DMS153 (cell line): Measurements from ENCODE around the gene BORA.
A peak's percentile ranks its signal among the peaks of the same experiment; 100 is the strongest.
"Not testable (repeated sequence)": the region's sequence is repeated elsewhere in the genome, so short reads cannot be mapped to it uniquely, and the experiment has no call there.

Experiments used
- DNase-seq: peaks from one replicate; lab custom pipeline; 2025; lab: John Stamatoyannopoulos, UW

Gene BORA

DNA sequence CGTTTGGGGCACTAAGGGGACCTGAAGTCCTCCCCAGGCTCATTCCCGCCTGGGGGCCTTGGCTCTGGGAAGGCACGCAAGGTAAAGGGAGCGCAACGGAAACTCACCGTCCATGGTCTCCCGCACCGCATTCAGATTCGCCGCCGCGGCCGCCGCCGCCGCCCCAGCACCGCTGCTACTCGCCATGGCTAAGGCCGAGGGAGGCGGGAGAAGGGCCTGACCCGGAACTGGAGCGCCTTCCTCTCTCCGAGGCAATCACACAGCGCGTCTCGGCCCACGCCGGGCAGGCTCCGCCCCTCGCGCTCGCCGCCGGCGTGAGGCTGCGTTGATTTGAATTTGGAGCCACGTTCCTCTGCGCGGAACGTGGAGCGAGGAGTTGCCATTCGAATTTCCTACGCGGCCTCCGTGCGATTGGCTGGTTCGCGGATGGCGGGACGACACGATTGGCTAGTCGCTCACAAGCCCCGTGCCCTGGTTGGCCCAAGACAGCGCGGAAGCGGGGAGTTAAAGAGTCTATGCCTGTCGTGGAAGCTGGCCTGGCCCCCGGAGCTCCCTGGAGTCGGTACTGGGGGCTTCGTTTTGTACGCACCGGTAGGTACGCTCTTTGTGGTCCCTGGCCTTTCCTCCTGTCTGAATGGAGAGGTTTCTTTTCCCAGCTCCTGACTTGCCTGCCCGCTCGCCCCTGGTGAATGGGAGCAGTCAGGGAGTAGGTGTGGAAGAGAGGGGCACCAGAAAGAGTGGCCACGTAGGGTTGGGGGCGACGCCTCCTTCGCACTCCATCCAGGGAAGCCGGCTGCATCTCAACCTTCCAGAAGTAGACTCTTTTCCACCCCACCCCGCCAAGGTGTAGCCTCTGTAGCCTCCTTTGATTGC lies at the start of gene BORA, which contains the start of gene MZT1:
Gene BORA, plus strand, starts transcription at position 507 of the 873 bp plus-strand sequence. CDS start 1,018 bp downstream, outside the sequence.
Gene MZT1, minus strand, starts transcription at position 213 of the 873 bp plus-strand sequence. Its CDS starts 27 bp downstream, at position 186.
- DNase-seq = peak; percentile 97

DNA sequence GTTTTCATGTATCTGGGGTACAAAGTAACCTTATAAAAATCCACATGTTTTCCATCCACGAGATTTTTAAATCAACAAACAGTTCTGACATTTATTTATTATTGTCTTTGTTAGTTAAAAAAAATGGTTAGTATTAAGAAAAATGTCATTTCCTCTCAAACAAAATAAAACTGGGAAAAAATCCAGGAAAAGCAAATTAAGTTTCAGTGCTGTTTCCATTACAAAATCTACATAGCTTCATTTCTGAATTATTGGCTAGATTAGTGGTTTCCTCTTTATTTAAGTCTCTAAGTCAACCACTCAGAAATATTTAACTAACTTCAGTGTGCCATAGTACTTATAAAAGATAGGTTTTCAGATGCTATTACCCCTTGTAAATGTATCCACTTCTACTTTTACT lies 49.4 kb upstream of the BORA start:
- no peak for DNase-seq

DNA sequence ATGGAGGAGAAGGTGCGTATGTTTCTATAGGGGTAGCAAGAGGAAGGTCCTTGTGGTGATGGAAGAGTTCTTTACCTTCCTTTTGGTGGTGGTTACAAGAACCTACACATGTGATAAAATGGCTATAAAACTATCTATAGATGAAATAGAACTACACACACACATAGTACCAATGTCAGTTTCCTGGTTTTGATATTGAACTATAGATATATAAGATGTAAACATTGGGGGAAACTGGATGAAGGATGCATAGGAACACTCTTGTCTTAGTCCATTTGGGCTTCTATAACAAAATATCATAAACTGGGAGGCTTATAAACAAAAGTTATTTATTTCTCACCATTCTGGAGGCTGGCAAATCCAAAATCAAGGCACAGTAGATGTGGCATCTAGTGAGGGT lies 47.4 kb upstream of the BORA start:
- no peak for DNase-seq

DNA sequence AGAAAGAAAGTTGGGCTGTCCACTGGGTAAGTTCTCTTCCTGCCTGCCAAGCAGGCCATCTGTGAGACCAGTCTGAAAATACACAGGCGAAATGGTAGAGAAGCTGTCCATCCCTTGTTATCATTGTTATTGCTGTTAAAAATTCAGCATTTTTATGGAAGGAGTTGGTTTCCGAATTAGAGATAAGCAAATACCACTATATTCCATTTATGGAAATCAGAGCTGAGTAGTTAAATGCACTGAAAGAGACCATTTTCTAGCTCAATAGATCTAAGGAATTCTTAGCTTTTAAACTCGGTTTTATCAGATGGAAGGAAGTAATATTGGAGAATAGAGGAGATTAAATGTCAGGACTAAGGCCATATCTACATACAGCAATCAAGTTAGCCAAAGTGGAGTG lies 41.0 kb upstream of the BORA start:
- DNase-seq = no peak

DNA sequence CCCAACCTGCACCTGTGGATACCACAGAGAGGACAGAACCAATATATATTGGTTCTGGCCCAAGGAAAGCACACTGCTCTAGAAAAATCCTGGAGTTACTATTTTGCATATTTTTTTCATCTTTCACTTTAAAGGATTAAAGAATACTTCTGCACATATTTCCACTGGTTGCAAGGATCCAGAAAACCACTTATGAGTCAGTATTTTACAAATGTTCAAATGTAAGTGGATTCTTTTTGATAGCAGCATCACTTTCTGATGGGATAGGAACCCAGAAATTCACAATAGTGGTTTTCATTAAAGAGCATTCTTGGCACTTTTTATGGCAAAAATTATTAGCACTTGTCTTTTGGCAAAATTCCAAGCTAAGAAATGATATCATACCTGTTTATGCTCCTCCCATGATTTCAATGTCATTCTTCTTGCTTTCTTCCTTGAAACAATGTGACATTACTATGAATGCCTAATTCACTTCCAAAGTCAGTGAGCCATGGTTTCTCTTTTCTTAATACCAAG lies 38.5 kb upstream of the BORA start:
- no peak for DNase-seq

DNA sequence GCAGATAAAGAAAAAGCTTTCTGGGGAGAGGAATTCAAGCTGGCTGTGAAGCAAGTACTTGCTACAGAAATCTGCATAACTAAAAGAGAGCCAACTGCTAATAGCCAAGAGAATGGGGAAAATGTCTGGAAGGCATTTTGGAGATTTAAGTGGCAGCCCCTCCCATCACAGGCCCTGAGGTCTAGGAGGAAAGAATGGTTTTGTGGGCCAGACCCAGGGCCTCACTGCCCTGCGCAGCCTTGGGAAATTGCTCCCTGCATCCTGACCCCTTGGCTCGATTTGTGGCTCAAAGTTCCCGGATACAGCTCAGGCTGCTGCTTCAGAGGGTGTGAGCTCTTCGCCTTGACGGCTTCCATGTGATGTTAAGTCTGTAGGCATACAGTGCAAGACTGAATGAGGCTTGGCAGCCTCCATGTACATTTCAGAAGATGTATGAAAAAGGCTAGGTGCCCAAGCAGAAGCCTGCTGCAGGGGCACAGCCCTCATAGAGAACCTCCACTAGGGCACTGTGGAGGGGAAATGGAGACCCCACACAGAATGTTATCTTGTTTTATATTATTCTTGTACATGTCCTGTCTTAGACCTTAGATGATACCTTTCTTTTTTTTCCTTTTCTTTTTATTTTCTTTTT lies 34.7 kb upstream of the BORA start:
- DNase-seq = no peak

DNA sequence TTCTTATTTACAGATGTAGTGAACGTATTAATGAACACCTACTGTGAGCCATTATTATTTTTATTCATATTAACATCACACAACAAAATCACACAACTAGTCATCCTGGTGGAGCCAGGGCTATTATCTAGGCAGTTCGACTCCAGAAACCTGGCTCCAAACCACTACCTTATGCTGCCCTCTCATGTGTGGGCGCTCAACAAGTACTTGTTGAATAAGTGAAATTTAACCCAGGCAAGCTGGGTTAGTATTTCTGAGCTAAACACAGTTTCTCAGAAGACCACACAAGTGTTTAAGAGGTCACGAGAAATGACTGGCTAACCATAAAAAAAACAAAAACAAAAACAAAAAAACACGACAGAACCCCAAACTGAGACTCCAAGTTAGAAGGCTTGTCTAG lies 33.9 kb upstream of the BORA start:
- no peak for DNase-seq

DNA sequence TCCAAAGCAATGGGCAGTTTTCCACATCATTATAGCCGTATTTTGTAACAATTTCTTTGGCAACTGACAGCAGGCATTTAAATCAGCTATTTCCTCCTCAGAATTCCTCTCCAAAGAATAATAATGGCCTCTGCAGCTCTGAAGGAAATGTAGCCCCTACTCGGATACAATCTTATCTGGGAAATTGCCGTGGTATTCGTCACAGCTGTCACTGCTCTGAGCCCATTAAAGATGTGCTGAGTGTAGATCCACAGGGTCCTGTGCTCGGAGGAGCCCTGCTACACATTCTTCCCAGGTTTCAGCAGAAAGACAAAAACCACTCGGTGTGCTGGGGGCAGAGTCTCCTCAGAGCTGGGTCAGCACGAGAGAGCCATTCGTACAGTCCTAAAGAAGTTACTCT lies 33.4 kb upstream of the BORA start:
- DNase-seq = no peak

DNA sequence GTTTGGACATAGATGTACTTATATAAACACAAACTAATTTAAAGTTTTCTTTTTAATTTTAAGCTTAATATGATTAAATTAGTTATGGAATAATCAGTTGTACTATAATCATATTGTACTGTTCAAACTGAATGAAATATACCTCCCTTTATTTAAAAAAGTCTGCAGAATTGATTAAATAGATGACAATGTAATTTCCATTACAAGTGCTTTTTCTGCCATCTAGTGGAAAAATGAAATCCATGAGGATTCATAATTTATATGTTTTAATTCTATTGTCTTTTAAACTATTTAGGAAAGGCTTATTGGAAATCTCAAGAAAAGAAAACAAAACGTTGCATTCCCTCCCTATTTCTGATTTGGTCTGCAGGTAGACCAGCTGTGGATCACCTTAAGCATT lies 31.1 kb upstream of the BORA start:
- no peak for DNase-seq

DNA sequence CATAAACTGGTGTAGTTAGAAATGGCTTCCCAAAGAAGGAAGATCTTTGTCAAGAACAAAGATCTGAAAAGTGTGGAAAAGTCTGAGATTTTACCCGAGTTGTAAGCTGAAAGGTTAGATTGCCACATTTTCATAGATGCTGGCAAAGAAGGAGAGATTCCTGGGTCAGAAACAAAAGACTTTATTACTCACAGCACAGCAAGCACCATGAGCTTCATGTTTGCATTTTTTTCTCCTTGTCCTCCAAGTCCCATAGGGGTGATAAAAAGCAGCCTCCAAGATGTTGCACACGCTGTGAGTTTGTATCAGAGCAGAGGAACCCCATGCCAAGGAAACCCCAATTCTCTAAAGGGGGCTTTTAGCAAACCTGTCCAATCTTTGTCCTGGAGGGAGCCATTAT lies 29.6 kb upstream of the BORA start:
- DNase-seq = no peak

DNA sequence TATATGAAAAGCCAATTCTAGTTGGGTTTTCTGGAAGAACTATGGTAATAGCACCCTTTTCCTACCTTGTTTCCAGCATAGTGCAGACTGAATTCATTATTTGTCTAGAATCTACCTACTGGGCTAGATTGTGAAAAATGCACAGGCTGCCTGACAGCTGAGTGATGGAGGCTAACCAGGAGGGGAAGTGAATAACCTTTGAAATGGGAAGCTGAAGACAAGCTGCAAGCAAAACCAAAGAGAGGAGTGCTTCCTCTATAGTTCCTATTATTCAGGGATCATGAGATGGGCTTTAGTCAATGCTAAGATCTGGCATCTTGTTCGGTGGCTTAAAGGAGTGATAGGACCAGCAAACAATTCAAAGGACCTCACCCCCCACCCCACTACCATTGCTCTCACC lies 27.2 kb upstream of the BORA start:
- no peak for DNase-seq

DNA sequence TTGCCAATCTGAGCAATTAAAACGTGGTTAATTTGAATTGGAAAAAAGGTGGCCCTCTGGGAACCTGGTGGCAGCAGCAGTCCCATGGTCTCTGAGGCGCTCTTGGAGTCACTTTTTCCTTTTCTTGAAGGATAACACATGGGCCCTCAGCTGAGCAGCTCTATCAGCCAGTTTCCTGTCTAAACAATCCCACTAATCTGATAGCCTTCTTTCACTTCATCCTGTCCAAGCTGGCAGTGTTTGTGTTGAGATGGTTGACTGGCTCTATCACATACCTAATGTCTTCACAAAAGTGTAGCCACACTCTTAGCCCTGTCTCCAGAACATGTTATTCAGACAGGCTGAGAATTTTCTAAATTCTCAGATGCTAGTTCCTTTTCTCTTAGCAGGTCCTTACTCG lies 10.9 kb upstream of the BORA start:
- DNase-seq = no peak

DNA sequence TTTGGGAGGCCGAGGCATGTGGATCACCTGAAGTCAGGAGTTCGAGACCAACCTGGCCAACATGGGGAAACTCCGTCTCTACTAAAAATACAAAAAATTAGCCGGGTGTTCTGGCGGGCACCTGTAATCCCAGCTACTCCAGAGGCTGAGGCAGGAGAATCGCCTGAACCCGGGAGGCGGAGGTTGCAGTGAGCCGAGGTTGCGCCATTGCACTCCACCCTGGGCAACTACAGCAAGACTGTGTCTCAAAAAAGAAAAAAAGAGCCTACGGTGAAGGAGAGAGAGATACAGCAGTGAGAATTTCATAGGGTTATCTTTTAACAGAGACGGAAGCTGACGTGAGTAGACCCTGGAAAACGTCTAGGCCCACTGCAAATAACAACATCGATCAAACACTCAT lies 1.5 kb upstream of the BORA start:
- not testable (repeated sequence) for DNase-seq

DNA sequence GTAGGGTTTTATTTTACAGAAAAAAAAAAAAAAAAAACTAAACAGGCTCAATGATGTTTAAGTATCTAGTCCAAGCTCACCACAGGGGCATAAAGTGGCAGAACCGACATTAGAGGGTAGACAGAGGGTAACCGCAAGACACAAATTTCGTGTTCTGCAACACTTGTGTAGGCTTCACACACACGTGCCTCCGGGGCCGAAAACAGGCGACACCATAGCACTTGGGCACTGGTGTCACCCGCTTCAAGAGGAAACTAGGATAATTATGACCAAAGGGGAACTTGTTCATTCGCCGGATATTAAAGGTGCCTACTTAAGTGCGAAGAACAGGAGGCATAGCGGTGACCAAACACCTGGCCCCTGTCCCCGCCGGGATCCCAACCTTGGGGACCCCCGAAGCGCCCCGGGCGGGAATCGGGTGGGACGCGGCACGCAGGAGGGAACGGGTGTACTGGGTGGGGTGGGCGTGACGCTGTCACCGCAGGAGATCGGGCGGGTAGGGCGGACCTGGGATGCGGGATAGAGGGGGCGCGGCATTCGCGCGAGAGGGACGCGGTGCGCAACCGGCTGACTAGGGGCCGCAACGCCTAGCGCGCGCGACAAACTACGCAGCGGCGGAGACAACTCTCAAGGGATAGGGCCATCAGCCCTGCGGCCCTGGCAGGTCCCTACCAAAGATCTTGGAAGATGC lies 852 bp upstream of the BORA start:
- DNase-seq = peak; percentile 3

DNA sequence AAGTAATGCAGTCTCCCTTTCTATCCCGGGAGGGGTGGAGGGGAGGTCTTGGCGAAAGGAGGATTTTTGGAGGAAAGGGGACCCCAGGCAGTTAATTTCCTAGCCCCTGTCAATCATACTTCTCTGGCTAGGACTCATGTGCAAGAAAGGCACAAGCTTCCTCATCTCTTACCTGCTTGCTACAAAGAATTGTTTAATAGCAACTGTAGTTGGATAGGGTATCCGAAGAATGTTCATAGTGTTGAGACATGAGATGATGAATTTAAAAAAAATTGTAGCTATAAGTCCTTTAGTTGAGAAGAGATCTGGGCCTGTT lies 525 bp downstream of the BORA start:
- no peak for DNase-seq

DNA sequence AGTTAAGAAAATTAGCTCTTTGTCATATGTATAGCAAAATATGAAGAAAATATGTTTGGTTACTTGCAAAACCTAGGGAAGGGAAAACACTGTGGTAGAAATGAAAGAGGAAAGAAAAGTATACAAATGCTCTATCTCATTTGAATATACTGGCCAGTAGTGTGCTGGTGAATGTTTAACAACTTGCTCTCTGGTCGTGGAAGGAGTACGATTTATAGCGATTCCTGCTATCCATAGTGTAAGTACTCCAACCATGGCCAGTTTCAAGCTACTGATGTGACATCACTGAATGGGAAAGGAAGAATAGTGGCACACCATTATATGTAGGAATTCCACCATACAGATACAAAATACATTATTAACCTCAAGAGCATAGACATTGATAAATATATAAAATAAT lies 9.3 kb downstream of the BORA start:
- no peak for DNase-seq

DNA sequence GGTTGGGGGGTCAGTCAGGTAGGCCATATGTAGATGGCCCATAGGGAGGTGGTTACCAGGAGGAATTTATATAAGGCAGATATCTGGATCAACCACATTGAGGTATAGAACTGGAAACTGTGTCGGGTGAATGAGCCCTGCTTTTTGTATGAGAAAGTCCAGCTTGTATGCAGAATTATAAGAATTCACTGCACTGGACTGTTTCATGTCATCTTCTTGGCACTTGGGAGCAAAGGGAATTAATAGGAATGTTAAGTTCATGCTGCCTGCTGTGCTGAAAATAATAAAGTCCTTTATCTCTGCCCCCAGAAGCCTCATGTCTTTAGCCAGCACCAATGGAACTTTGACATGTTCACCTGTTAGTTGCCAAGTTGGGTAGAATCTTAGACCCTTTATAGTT lies 12.3 kb downstream of the BORA start:
- no peak for DNase-seq

DNA sequence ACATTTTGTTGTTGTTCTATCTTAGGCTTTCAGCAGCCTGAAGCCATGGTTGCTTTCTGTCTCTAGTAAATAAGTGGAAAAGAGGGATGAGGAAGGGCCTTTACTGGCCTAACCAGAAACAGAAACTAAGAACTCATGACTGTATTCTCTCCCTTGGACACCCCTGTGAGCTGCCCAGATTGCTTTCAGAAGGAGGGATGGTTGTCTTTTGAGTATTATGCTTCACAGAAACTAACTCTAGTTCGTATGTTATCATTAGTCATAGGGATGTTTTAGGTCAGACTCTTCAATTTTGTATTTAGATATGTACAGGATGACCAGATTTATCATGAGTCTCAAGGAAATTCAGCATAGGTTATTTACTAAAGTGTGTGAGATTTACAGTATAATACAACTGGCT lies 17.5 kb downstream of the BORA start:
- DNase-seq = no peak

DNA sequence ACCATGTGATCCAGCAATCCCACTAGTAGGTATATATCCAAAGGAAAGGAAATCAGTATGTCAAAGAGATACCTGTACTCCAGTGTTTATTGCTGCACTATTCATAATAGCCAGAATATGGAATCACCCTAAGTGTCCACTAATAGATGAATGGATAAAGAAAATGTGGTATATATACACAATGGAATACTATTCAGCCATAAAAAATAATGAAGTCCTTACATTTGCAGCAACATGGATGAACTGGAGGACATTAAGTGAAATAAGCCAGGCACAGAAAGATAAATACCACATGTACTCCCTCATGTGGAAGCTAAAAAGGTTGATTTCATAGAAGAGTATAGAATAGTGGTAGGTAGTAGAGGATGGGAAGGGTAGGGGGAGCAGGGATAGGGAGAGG lies 23.5 kb downstream of the BORA start:
- DNase-seq = no peak

DNA sequence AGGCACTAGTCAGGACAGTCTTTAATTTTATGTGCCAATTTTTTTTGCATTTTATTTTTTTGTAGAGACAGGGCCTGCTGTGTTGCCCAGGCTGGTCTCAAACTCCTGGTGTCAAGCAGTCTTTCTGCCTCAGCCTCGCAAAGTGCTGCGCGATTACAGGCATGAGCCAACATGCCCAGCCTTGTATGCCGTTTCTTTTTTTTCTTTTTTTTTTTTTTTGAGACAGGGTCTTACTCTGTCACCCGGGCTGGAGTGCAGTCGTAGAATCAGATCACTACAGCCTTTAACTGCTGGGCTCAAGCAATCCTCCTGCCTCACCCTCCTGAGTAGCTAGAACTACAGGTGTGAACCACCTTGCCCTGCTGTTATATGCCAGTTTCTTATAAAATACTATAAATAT lies 26.4 kb downstream of the BORA start:
- no peak for DNase-seq

DNA sequence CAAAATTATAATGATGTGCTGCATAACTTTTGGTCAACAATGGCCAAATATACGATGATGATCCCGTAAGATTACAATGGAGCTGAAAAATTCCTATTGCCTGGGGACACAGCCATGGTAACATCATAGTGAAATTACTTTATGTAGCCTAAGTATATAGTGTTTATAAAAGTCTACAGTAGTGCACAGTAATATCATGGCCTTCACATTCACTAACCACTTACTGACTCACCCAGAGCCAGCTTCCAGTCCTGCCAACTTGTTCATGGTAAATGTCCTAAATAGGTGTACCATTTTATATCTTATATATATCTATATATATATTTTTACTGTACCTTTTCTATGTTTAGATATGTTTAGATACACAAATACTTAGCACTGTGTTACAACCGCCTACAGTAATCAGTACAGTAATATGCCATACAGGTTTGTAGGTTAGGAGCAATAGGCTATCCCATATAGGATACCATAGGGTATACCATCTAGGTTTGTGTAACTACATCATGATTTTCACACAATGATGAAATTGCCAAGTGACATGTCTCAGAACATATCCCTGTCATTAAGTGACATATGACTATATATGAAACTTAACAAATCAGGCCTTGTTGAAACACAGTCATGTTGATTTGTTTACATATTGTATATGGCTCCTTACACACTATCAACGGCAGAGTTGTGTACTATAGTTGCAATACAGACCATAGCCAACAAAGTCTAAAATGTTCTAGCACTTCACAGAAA lies 30.2 kb downstream of the BORA start:
- DNase-seq = no peak

DNA sequence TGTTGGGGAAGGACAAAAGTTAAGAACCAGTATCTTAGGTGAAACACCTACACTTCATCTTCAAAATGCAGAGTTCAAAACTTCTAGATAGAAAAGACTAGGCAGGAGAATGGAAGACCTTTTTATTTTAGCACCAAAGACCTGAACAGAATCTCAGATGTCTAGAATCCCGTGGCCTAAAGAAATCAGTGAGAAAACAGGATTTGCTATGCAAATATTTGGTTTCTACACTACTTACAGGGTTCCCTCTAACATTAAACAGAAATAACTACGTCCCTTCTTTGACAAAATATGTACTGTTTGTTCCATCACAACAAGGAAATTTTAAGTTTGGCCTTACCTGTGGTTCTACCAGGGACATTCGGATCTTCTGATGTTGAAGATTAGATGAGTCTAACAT lies 32.5 kb downstream of the BORA start:
- no peak for DNase-seq
